NCI-H748 treated with DMSO at 0.1 percent for 48 hours (cell line): ENCODE results near the gene NHS.
A peak's percentile ranks its signal among the peaks of the same experiment; 100 is the strongest.
"Not testable (repeated sequence)": the region's sequence is repeated elsewhere in the genome, so short reads cannot be mapped to it uniquely, and the experiment has no call there.

Experiments
- DNase-seq: peaks from one replicate; lab custom pipeline; 2025; lab: John Stamatoyannopoulos, UW

NHS gene

GRCh38 chrX:17405225-17405969, 30.4 kb downstream of the NHS start:
- no peak for DNase-seq

- no peak for DNase-seq
Observed at GRCh38 chrX:17409566-17410290, 34.7 kb downstream of the NHS start.

GRCh38 chrX:17410651-17411050, 35.7 kb downstream of the NHS start:
- DNase-seq, result no peak

- DNase-seq, result no peak
Observed at GRCh38 chrX:17411205-17411604, 36.2 kb downstream of the NHS start.

GRCh38 chrX:17412692-17413091, 37.7 kb downstream of the NHS start:
- no peak for DNase-seq

- no peak for DNase-seq
Observed at GRCh38 chrX:17413228-17413627, 38.2 kb downstream of the NHS start.

GRCh38 chrX:17414027-17414658, 39.1 kb downstream of the NHS start:
- DNase-seq, result no peak

- no peak for DNase-seq
Observed at GRCh38 chrX:17414839-17415238, 39.8 kb downstream of the NHS start.

GRCh38 chrX:17415242-17415810, 40.3 kb downstream of the NHS start:
- no peak for DNase-seq

GRCh38 chrX:17417372-17417771, 42.4 kb downstream of the NHS start:
- DNase-seq, result no peak

GRCh38 chrX:17425136-17425535, 50.1 kb downstream of the NHS start:
- DNase-seq, result no peak

- DNase-seq, result no peak
Observed at GRCh38 chrX:17425551-17425950, 50.6 kb downstream of the NHS start.

GRCh38 chrX:17431171-17431570, 56.2 kb downstream of the NHS start:
- DNase-seq, result no peak

- peak; percentile 59 for DNase-seq
Observed at GRCh38 chrX:17432158-17432557, 57.2 kb downstream of the NHS start.

- no peak for DNase-seq
Observed at GRCh38 chrX:17433965-17434364, 59.0 kb downstream of the NHS start.

- DNase-seq, result no peak
Observed at GRCh38 chrX:17435476-17435875, 60.5 kb downstream of the NHS start.

- no peak for DNase-seq
Observed at GRCh38 chrX:17438221-17438620, 63.2 kb downstream of the NHS start.

- DNase-seq, result no peak
Observed at GRCh38 chrX:17440258-17440657, 65.3 kb downstream of the NHS start.

GRCh38 chrX:17440836-17441235, 65.8 kb downstream of the NHS start:
- no peak for DNase-seq

GRCh38 chrX:17441965-17442364, 67.0 kb downstream of the NHS start:
- DNase-seq, result no peak

- no peak for DNase-seq
Observed at GRCh38 chrX:17442898-17443297, 67.9 kb downstream of the NHS start.

- no peak for DNase-seq
Observed at GRCh38 chrX:17443556-17443955, 68.6 kb downstream of the NHS start.

GRCh38 chrX:17446269-17446668, 71.3 kb downstream of the NHS start:
- DNase-seq, result not testable (repeated sequence)
